Hippocampal formation (tissue), 2 donors: ENCODE data around the gene PTPRD.
"Not testable (repeated sequence)": the region's sequence is repeated elsewhere in the genome, so short reads cannot be mapped to it uniquely, and the experiment has no call there.

Experiments
- DNase-seq, 2 donors: peaks; one replicate each; lab custom pipeline; 2025; lab: John Stamatoyannopoulos, UW

Gene PTPRD

DNA sequence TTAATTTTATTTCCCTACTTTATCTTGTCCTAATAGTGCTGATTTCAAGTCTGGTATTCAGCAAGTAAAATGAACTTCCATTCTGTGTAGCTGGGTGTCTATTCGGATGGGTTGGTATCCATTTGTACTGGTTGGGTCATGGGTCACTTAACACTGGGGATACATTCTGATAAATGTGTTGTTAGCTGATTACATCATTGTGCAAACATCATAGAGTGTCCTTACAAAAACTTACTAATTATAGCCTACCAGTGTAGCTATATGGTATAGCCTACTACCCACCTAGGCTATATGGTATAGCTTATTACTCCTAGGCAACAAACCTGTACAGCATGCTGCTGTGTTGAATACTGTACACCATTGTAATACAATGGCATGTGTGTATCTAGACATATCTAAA, 1439.5 kb downstream of the PTPRD start:
- DNase-seq: no peak

GRCh38 chr9:9170439-9171134, 1442.2 kb downstream of the PTPRD start:
- peak in 1 of 2 donors; percentile 2 for DNase-seq

DNA sequence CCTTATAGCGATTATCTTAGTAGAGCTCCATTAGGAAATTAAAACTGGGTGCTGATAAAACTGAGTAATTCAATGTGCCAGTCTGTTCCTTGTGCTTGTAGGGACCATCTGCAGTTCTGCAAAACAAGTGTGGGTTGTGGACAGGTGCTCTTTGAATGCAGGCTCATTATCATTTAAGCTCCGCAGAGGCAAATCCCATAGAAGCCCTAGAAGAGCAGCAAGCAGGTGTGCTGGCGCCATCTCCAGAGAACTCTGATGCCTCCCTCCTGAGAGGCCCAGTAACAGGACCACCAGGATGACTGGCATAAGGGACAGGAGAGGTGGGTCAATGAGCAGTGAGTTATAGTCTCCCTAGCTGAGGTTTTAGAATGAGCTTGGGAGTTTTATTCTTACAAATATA, 1470.8 kb downstream of the PTPRD start:
- DNase-seq: peak in 1 of 2 donors; percentile 13

- peak; percentile 26 to 76 for DNase-seq
These were observed 1479.3 kb downstream of the PTPRD start for GRCh38 chr9:9133526-9133925.

- DNase-seq: no peak
These were observed 1488.2 kb downstream of the PTPRD start for GRCh38 chr9:9124616-9125015.

- no peak for DNase-seq
These were observed 1490.4 kb downstream of the PTPRD start for GRCh38 chr9:9122230-9122875.

GRCh38 chr9:9117866-9118265, 1494.9 kb downstream of the PTPRD start:
- no peak for DNase-seq

GRCh38 chr9:9112001-9112720, 1500.6 kb downstream of the PTPRD start:
- DNase-seq: no peak

DNA sequence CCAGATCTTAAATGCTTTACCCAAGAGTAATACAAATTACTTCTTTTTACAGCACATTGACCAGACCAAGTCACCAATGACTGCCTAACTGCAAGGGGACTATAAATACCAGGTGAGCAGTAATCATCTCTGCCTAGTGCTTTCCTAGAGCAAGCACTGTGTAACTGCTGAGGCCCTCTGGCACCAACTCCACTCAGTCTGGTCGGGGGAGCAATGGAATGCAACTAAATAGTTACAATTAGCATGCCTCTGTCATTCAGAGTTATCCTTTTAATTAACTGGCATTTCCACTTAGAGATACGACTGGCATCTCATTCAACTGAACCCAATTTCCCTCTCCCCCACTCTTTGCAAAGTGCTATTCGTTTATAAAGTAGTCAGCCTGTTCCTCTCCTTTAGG, 1504.2 kb downstream of the PTPRD start:
- no peak for DNase-seq

GRCh38 chr9:9102295-9102694, 1510.5 kb downstream of the PTPRD start:
- DNase-seq: no peak

DNA sequence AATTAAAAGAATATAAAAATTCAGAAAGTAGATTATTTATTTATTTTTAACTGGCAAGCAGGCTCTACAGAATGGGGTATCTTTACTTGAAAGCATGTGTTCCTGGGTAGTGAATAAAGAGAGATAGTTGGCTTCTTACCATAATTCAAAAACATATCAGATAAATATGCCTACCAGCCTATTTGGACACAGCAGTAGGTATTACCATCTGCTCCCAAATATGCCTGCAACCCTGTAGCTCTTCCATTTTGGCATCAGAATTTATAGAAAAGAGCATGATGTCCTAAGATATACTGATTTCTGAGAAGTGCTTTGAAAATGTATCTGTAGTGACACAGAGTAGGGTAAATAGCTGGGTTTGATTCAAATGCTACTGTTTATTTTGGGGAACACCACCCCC, 1512.7 kb downstream of the PTPRD start:
- peak in 1 of 2 donors; percentile 26 for DNase-seq

GRCh38 chr9:9099646-9100045, 1513.2 kb downstream of the PTPRD start:
- peak in 1 of 2 donors; percentile 29 for DNase-seq

DNA sequence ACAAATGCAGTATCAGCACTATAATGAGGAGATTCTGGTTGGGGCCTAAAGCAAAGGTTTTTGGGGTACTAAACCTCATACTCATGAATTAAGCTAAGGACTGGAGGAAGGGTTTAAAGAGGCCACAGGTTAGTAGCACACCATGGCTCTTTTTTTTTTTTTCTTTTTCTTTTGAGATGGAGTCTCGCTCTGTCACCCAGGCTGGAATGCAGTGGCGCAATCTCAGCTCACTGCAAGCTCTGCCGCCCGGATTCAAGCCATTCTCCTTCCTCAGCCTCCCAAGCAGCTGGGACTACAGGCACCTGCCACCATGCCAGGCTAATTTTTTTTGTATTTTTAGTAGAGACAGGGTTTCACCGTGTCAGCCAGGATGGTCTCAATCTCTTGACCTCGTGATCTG, 1515.5 kb downstream of the PTPRD start:
- DNase-seq: not testable (repeated sequence)

- no peak for DNase-seq
These were observed 1521.4 kb downstream of the PTPRD start for GRCh38 chr9:9091387-9091786.

GRCh38 chr9:9079473-9079872, 1533.3 kb downstream of the PTPRD start:
- DNase-seq: no peak

- no peak for DNase-seq
These were observed 1534.5 kb downstream of the PTPRD start for GRCh38 chr9:9078301-9078700.

DNA sequence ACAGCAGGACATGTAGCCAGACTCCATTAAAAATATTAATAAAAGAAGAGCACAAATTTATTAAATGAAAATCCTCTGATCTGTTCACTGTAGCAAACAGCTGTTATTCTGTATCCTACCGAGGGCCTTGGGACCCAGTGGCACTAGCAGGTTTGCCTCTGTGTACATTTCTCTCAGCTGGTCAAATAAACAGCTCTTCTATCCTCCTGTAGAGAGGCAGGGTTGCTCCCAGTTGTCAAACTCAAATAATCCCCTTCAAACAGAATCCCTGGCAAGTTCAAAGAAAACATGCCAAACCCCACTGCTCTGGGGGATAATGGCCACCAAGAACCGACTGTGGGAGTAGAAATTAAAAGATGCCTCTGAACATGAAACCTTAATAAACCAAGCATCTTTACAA, 1551.2 kb downstream of the PTPRD start:
- DNase-seq: no peak

GRCh38 chr9:9054354-9054992, 1558.3 kb downstream of the PTPRD start:
- DNase-seq: no peak

DNA sequence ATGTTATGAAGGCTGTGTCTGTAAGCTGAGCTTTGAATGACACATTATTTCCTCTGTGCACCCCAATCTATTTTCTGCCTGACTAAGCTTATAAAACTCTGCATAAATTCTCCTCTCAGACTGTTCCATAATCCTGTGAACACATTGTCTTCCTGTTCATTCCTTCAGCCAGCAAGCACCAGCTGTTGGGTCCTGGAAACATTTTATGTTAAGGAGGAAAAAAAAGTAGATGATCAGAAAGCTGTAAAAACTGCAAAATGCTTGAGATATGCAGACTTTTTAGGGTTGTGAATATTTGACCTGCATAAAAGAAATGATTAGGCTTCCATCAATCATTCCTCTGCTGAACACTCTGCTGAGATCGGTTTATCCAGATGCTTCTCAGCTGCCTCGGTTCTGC, 1567.2 kb downstream of the PTPRD start:
- DNase-seq: peak in 1 of 2 donors; percentile 29

DNA sequence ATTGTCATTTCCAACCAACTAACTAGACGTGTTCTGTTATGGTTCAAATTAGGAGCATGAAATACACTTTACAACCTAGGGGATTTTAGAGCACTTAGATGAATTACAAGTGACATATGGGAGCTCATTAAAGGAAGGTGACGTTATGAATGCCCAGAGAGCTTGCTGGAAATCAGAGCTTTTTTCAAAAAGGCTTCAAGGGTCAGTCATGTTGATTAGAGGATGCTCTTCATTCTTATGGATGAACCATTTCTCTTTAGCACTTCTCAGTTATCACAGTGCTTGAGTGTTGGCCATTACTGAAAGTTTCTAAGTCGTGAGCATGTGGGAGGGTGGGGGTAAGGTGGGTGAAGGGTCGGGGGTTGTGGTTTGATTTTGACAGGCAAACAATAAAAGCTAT, 1567.7 kb downstream of the PTPRD start:
- no peak for DNase-seq

DNA sequence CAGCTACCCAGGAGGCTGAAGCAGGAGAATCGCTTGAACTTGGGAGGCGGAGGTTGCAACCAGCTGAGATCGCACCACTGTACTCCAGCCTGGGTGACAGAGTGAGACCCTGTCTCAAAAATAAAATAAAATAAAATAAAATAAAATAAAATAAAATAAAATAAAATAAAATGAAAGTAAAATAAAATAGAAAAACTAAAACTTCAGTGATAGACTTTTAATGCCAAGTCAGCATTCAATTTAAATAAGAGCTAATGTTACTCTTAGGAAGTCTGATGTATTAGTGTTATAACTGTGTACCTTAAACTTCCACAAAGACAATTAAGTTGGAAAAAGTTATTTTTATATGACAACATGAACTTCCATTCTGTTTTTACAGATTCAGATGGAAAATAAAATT, 1569.0 kb downstream of the PTPRD start:
- DNase-seq: not testable (repeated sequence)

- no peak for DNase-seq
These were observed 1571.0 kb downstream of the PTPRD start for GRCh38 chr9:9041756-9042155.

DNA sequence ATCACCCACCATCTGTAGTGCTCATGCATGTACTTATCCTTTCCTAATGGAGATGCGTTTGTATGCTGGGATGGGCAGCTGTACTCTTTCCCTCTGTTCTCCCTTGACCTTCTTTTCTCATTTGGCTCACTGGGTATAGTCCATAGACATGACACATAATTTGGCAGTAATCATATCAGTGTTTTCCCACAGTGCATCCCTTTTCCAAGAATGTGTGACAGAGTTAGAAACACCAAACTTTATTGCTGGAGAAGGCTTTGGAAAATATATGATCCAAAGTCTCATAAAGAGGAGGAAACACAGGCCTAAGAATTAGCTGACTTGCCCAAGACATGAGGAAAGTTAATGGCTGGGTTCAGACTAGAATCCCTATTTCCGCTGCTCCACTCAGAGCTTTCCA, 1579.8 kb downstream of the PTPRD start:
- DNase-seq: no peak
